EL (cell line): ENCODE measurements around the gene NUP35.

Experiments used
- DNase-seq: peaks from one replicate; pipeline ENCODE4 v3.0.0-alpha.2; 2016

NUP35 gene

GRCh38 chr2:183124222-183124956 lies at the start of gene NUP35:
Gene NUP35, plus strand, starts transcription at chr2:183124443. Its CDS starts 15 bp downstream, at chr2:183124458.
- peak; percentile 91 for DNase-seq

GRCh38 chr2:183078163-183078463 lies 46.1 kb upstream of the NUP35 start:
- no peak for DNase-seq

- DNase-seq: peak; percentile 93
Observed at GRCh38 chr2:183078464-183079138, 45.6 kb upstream of the NUP35 start, which contains the start of gene DUSP19. Gene DUSP19, plus strand, starts transcription at chr2:183078747. Its CDS starts 187 bp downstream, at chr2:183078934.

GRCh38 chr2:183079139-183079775 lies 45.0 kb upstream of the NUP35 start:
- DNase-seq: peak; percentile 15

- no peak for DNase-seq
Observed at GRCh38 chr2:183081911-183082310, 42.3 kb upstream of the NUP35 start.

- DNase-seq: no peak
Observed at GRCh38 chr2:183088061-183088460, 36.2 kb upstream of the NUP35 start.

- DNase-seq: no peak
Observed at GRCh38 chr2:183089192-183089851, 34.9 kb upstream of the NUP35 start.

GRCh38 chr2:183091318-183091953 lies 32.8 kb upstream of the NUP35 start:
- no peak for DNase-seq

GRCh38 chr2:183091954-183092345 lies 32.3 kb upstream of the NUP35 start:
- DNase-seq: no peak

GRCh38 chr2:183093857-183094657 lies 30.2 kb upstream of the NUP35 start:
- DNase-seq: peak; percentile 57

- peak; percentile 62 for DNase-seq
Observed at GRCh38 chr2:183105402-183106134, 18.7 kb upstream of the NUP35 start.

GRCh38 chr2:183112577-183112976 lies 11.7 kb upstream of the NUP35 start:
- no peak for DNase-seq

GRCh38 chr2:183113630-183114029 lies 10.6 kb upstream of the NUP35 start:
- no peak for DNase-seq

- DNase-seq: no peak
Observed at GRCh38 chr2:183117226-183117625, 7.0 kb upstream of the NUP35 start.

- no peak for DNase-seq
Observed at GRCh38 chr2:183123117-183123958, 905 bp upstream of the NUP35 start.

- DNase-seq: no peak
Observed at GRCh38 chr2:183123959-183124221, 353 bp upstream of the NUP35 start.

GRCh38 chr2:183124957-183125255 lies 663 bp downstream of the NUP35 start:
- no peak for DNase-seq

GRCh38 chr2:183125659-183126341 lies 1.6 kb downstream of the NUP35 start:
- no peak for DNase-seq

GRCh38 chr2:183126635-183127034 lies 2.4 kb downstream of the NUP35 start:
- DNase-seq: no peak

- DNase-seq: no peak
Observed at GRCh38 chr2:183134016-183134415, 9.8 kb downstream of the NUP35 start.
